Epithelial cell of proximal tubule (primary cell): Measurements from ENCODE around the gene RPL38. TPM values are rescaled to one million over a fixed set of nuclear protein-coding genes. Genes with fewer than 3 reads are reported as not detected.

Experiments
- DNase-seq: peaks from one replicate; pipeline ENCODE4 v3.0.0-alpha.2; 2011; ENCODE audit warnings: low read depth
- H3K4me3 ChIP-seq: 2 replicates; pipeline ENCODE4 v1.5.1; 2011; ENCODE audit warnings: low read depth, mild to moderate bottlenecking, low read length
- CTCF ChIP-seq: conservative IDR thresholded peaks from 2 replicates; pipeline ENCODE4 v1.5.1; 2012; ENCODE audit warnings: low read depth, mild to moderate bottlenecking, low read length
- total RNA-seq: library from RNA; depleted of rRNA; stranded (reverse); fragments of >200 nt; gene quantifications from 2 replicates; pipeline ENCODE4 v1.2.3, GENCODE V29; 2015

The RPL38 gene
- total RNA-seq, 1 donor from 2014 or later, result 617 TPM

- no peak for TF ChIP-seq CTCF
- no peak for DNase-seq
- H3K4me3 ChIP-seq, result peak overlapping the region; percentile 68
Measured at GRCh38 chr17:74213861-74214391, 10.4 kb downstream of the RPL38 start.

GRCh38 chr17:74214484-74215341 is 11.2 kb downstream of the RPL38 start:
- no peak for TF ChIP-seq CTCF
- H3K4me3 ChIP-seq, result no peak overlapping the region
- no peak for DNase-seq

- TF ChIP-seq CTCF, result no peak
- no peak for DNase-seq
- H3K4me3 ChIP-seq, result no peak overlapping the region
Measured at GRCh38 chr17:74215342-74215727, 11.9 kb downstream of the RPL38 start.

GRCh38 chr17:74216505-74216904 is 13.0 kb downstream of the RPL38 start:
- no peak overlapping the region for H3K4me3 ChIP-seq
- no peak for TF ChIP-seq CTCF
- no peak for DNase-seq

GRCh38 chr17:74217037-74217730 is 13.7 kb downstream of the RPL38 start:
- DNase-seq, result no peak
- no peak for TF ChIP-seq CTCF
- H3K4me3 ChIP-seq, result no peak overlapping the region

- no peak for DNase-seq
- H3K4me3 ChIP-seq, result no peak overlapping the region
- TF ChIP-seq CTCF, result no peak
Measured at GRCh38 chr17:74217888-74218287, 14.4 kb downstream of the RPL38 start.

- no peak overlapping the region for H3K4me3 ChIP-seq
- DNase-seq, result no peak
- no peak for TF ChIP-seq CTCF
Measured at GRCh38 chr17:74218436-74218835, 15.0 kb downstream of the RPL38 start.
